GM12873 (cell line): ENCODE data around the gene CHKB.

ENCODE experiments used
- CTCF ChIP-seq: IDR thresholded peaks from 2 replicates; pipeline ENCODE4 v1.5.1; 2012; ENCODE audit warnings: low read depth, mild to moderate bottlenecking, moderate library complexity, low read length, control low read depth; ENCODE audit not compliant: insufficient read depth; ENCODE audit errors: missing control alignments

Gene CHKB

GRCh38 chr22:50620593-50621355 is 38.1 kb upstream of the CHKB start:
- peak; percentile 72 for TF ChIP-seq CTCF

GRCh38 chr22:50613291-50613981 is 30.8 kb upstream of the CHKB start:
- no peak for TF ChIP-seq CTCF

GRCh38 chr22:50612528-50613221 is 30.0 kb upstream of the CHKB start:
- TF ChIP-seq CTCF, result no peak

- TF ChIP-seq CTCF, result no peak
Observed at GRCh38 chr22:50612168-50612527, 29.5 kb upstream of the CHKB start.

- TF ChIP-seq CTCF, result no peak
Observed at GRCh38 chr22:50611341-50612060, 28.9 kb upstream of the CHKB start.

GRCh38 chr22:50610581-50610980 is 27.9 kb upstream of the CHKB start:
- TF ChIP-seq CTCF, result no peak
